NCI-H2107 treated with DMSO at 0.1 percent for 48 hours (cell line): ENCODE data around the gene SPANXN3.
"Not testable (repeated sequence)": the region's sequence is repeated elsewhere in the genome, so short reads cannot be mapped to it uniquely, and the experiment has no call there.

ENCODE experiments used
- DNase-seq: peaks from one replicate; lab custom pipeline; 2025; ENCODE audit not compliant: unreplicated experiment; lab: John Stamatoyannopoulos, UW

SPANXN3 gene

GRCh38 chrX:143517375-143517774, at the start of gene SPANXN3:
Gene SPANXN3 (minus strand): TSS chrX:143517475. CDS start chrX:143517391, 84 bp downstream.
- not testable (repeated sequence) for DNase-seq

GRCh38 chrX:143536176-143536575, 18.9 kb upstream of the SPANXN3 start:
- no peak for DNase-seq

- DNase-seq = not testable (repeated sequence)
Observed at GRCh38 chrX:143502196-143502595, 15.1 kb downstream of the SPANXN3 start.

- DNase-seq = no peak
Observed at GRCh38 chrX:143500751-143501150, 16.5 kb downstream of the SPANXN3 start.

GRCh38 chrX:143486105-143486504, 31.2 kb downstream of the SPANXN3 start:
- no peak for DNase-seq

GRCh38 chrX:143476751-143477150, 40.5 kb downstream of the SPANXN3 start:
- no peak for DNase-seq

GRCh38 chrX:143472347-143472938, 44.8 kb downstream of the SPANXN3 start:
- DNase-seq = no peak

- DNase-seq = no peak
Observed at GRCh38 chrX:143466130-143466529, 51.1 kb downstream of the SPANXN3 start.

- no peak for DNase-seq
Observed at GRCh38 chrX:143462696-143463095, 54.6 kb downstream of the SPANXN3 start.

- no peak for DNase-seq
Observed at GRCh38 chrX:143461606-143462005, 55.7 kb downstream of the SPANXN3 start.
